T-cell (primary cell): ENCODE data around the gene NPSR1. TPM values are rescaled to one million over a fixed set of nuclear protein-coding genes. Genes with fewer than 3 reads are reported as not detected.

Experiments used
- ATAC-seq, 4 experiments: fragments of 200-7000 bp in 3 of 4; fragments of 150-1000 bp in 1 of 4; cut with Tn5 transposase; replicated peaks in 1 of 4; 1 replicate in 3 of 4; 2 replicates in 1 of 4; pipeline ENCODE4 v1.10.0; 2021; ENCODE audit warnings: moderate library complexity in 3 of 4, mild to moderate bottlenecking in 2 of 4, moderate number of reproducible peaks in 1 of 4
- CTCF ChIA-PET, 2 donors: fragments of 300-600 bp; sonication (Branson Sonifier 250); formaldehyde crosslinking; loops; one replicate each; lab custom pipeline; 2022; ENCODE audit warnings: antibody characterized with exemption in 2 of 2; lab: Charles Lee
- POLR2A ChIA-PET, 2 donors: fragments of 300-600 bp; sonication (Branson Sonifier 250); formaldehyde crosslinking; loops; one replicate each; lab custom pipeline; 2022; ENCODE audit warnings: antibody characterized with exemption in 2 of 2; lab: Charles Lee
- DNase-seq, 35 experiments: peaks; one replicate each; pipeline versions ENCODE4 v3.0.0 to v3.0.0-alpha.2; 2013 to 2023
- H3K27ac ChIP-seq: one replicate; pipeline ENCODE4 v1.5.1; 2013; ENCODE audit warnings: low read length
- H3K27me3 ChIP-seq, 2 experiments: replicated peaks in 1 of 2; 1 replicate in 1 of 2; 2 replicates in 1 of 2; pipeline versions ENCODE4 v1.6.1 to v1.7.0; 2013; ENCODE audit warnings: low read length in 1 of 2, mixed read lengths in 1 of 2; ENCODE audit not compliant: control insufficient read depth in 2 of 2, insufficient read depth in 2 of 2; ENCODE audit errors: extremely low read depth in 1 of 2
- H3K36me3 ChIP-seq, 2 donors: 1 replicate in 1 of 2; 2 replicates in 1 of 2; pipeline versions ENCODE4 v1.6.1 to v1.7.0; 2013; ENCODE audit warnings: low read length in 1 of 2; ENCODE audit not compliant: control insufficient read depth in 2 of 2, insufficient read depth in 1 of 2; ENCODE audit errors: extremely low read depth in 1 of 2
- H3K4me1 ChIP-seq, 2 experiments: 1 replicate in 1 of 2; 2 replicates in 1 of 2; pipeline versions ENCODE4 v1.6.1 to v1.7.0; 2013; ENCODE audit warnings: low read length in 2 of 2, mixed read lengths in 1 of 2; ENCODE audit not compliant: insufficient read depth in 2 of 2, control insufficient read depth in 1 of 2; ENCODE audit errors: extremely low read depth in 1 of 2
- H3K4me3 ChIP-seq, 2 donors: 1 replicate in 1 of 2; 2 replicates in 1 of 2; pipeline versions ENCODE4 v1.5.1 to v1.7.0; 2013; ENCODE audit warnings: mild to moderate bottlenecking in 2 of 2, low read length in 1 of 2, moderate library complexity in 1 of 2; ENCODE audit not compliant: control insufficient read depth in 1 of 2; ENCODE audit errors: extremely low read depth in 1 of 2
- H3K9me3 ChIP-seq: 2 replicates; pipeline ENCODE4 v1.7.0; 2013
- H3K27ac Mint-ChIP-seq, 2 donors: one replicate each; pipeline ENCODE4 v1.8.0; 2020 to 2021; ENCODE audit warnings: mild to moderate bottlenecking in 2 of 2, mixed read lengths in 2 of 2
- H3K27me3 Mint-ChIP-seq, 2 donors: one replicate each; pipeline ENCODE4 v1.8.0; 2021 to 2022; ENCODE audit warnings: mixed read lengths in 2 of 2
- H3K36me3 Mint-ChIP-seq: one replicate; pipeline ENCODE4 v1.8.0; 2021; ENCODE audit warnings: mixed read lengths
- H3K4me1 Mint-ChIP-seq, 3 donors: one replicate each; pipeline ENCODE4 v1.8.0; 2020 to 2022; ENCODE audit warnings: mixed read lengths in 3 of 3, mild to moderate bottlenecking in 1 of 3
- H3K4me3 Mint-ChIP-seq, 3 donors: one replicate each; pipeline ENCODE4 v1.8.0; 2020 to 2022; ENCODE audit warnings: mild to moderate bottlenecking in 3 of 3, mixed read lengths in 3 of 3, moderate library complexity in 3 of 3
- H3K9me3 Mint-ChIP-seq, 3 donors: one replicate each; pipeline ENCODE4 v1.8.0; 2020 to 2022; ENCODE audit warnings: mixed read lengths in 3 of 3
- WGBS: methylation state at CpG from one replicate; pipeline ENCODE4 v1.1.5; 2013; ENCODE audit warnings: missing lambda C conversion rate; ENCODE audit not compliant: insufficient coverage; 5-methylcytosine and 5-hydroxymethylcytosine counted together
- total RNA-seq, 35 experiments: library from RNA in 6 of 35; stranded (reverse) in 6 of 35; fragments of 120-200 nt in 1 of 35; gene quantifications; one replicate each; pipeline versions ENCODE4 v1.2.1 to v1.2.4 and lab custom pipeline; 2013 to 2026

The NPSR1 gene
- total RNA-seq, 5 donors from 2014 or later (not counting 1 experiment from before 2014, with no cell fraction given), result not detected

GRCh38 chr7:34723866-34724490, 66.0 kb downstream of the NPSR1 start:
- Histone ChIP-seq H3K27ac (peak overlapping the region; percentile 1), H3K4me3 (peak overlapping the region in 1 of 2 donors; percentile 1), H3K9me3 (no peaks in the 10 kb centered on the region), H3K27me3 (no peaks in the 10 kb centered on the region), H3K36me3 (no peaks in the 10 kb centered on the region), H3K4me1 (peaks cover 0 to 5% of the 10 kb centered on the region in 2 experiments)
- POLR2A ChIA-PET, result interaction anchor here in 1 of 2 donors (0.5 kb wide), 1 partner anchor 97 kb away, joined by 10 read pairs; no protein-coding TSS in a partner anchor
- CTCF ChIA-PET, result no interaction called here
- WGBS, result no CpG with 5 or more reads among the region's 2 CpGs
- Mint-ChIP-seq H3K27ac (peak overlapping the region; percentile 47 to 80), H3K9me3 (peaks cover 0 to 3% (median 0%) of the 10 kb centered on the region in 3 donors), H3K36me3 (no peaks in the 10 kb centered on the region), H3K27me3 (no peaks in the 10 kb centered on the region), H3K4me1 (peaks cover 25 to 29% (median 26%) of the 10 kb centered on the region in 3 donors), H3K4me3 (peak overlapping the region; percentile 28 to 52 (median 43))
- ATAC-seq, result no peak
- DNase-seq, result no peak

- no peak overlapping the region for H3K27ac ChIP-seq
- no peaks in the 10 kb centered on the region for H3K27me3 Mint-ChIP-seq
- H3K4me1 ChIP-seq, result peaks cover 0 to 3% of the 10 kb centered on the region in 2 experiments
- no peak overlapping the region for H3K4me3 ChIP-seq
- H3K27ac Mint-ChIP-seq, result no peak overlapping the region
- peaks cover 0 to 3% (median 0%) of the 10 kb centered on the region in 3 donors for H3K9me3 Mint-ChIP-seq
- no peaks in the 10 kb centered on the region for H3K9me3 ChIP-seq
- WGBS, result no CpG with 5 or more reads among the region's 1 CpG
- H3K4me1 Mint-ChIP-seq, result peaks cover 22 to 25% (median 25%) of the 10 kb centered on the region in 3 donors
- ChIA-PET POLR2A (interaction anchor here in 1 of 2 donors (0.7 kb wide), 1 partner anchor 326 kb away, joined by 3 read pairs; no protein-coding TSS in a partner anchor), CTCF (no interaction called here)
- no peaks in the 10 kb centered on the region for H3K36me3 ChIP-seq
- no peaks in the 10 kb centered on the region for H3K36me3 Mint-ChIP-seq
- H3K4me3 Mint-ChIP-seq, result no peak overlapping the region
- no peaks in the 10 kb centered on the region for H3K27me3 ChIP-seq
- DNase-seq (no peak), ATAC-seq (no peak)
These were observed 68.2 kb downstream of the NPSR1 start for GRCh38 chr7:34726221-34726620.

- H3K27ac ChIP-seq, result no peak overlapping the region
- H3K4me1 ChIP-seq, result peaks cover 0 to 3% of the 10 kb centered on the region in 2 experiments
- no peak overlapping the region for H3K27ac Mint-ChIP-seq
- H3K4me3 ChIP-seq, result no peak overlapping the region
- no peaks in the 10 kb centered on the region for H3K9me3 ChIP-seq
- H3K36me3 ChIP-seq, result no peaks in the 10 kb centered on the region
- POLR2A ChIA-PET, result no interaction called here
- H3K36me3 Mint-ChIP-seq, result no peaks in the 10 kb centered on the region
- no CpG with 5 or more reads among the region's 2 CpGs for WGBS
- H3K9me3 Mint-ChIP-seq, result peaks cover 0 to 3% (median 0%) of the 10 kb centered on the region in 3 donors
- H3K4me3 Mint-ChIP-seq, result no peak overlapping the region
- H3K27me3 ChIP-seq, result no peaks in the 10 kb centered on the region
- ATAC-seq (no peak), DNase-seq (no peak)
- no peaks in the 10 kb centered on the region for H3K27me3 Mint-ChIP-seq
- H3K4me1 Mint-ChIP-seq, result peaks cover 19 to 22% (median 21%) of the 10 kb centered on the region in 3 donors
- CTCF ChIA-PET, result no interaction called here
These were observed 69.5 kb downstream of the NPSR1 start for GRCh38 chr7:34727464-34727995.

- Mint-ChIP-seq H3K9me3 (peaks cover 0 to 3% (median 0%) of the 10 kb centered on the region in 3 donors), H3K4me3 (no peak overlapping the region), H3K4me1 (peaks cover 12 to 17% (median 16%) of the 10 kb centered on the region in 3 donors), H3K36me3 (no peaks in the 10 kb centered on the region), H3K27me3 (no peaks in the 10 kb centered on the region), H3K27ac (no peak overlapping the region)
- Histone ChIP-seq H3K27ac (no peak overlapping the region), H3K9me3 (no peaks in the 10 kb centered on the region), H3K36me3 (no peaks in the 10 kb centered on the region), H3K27me3 (no peaks in the 10 kb centered on the region), H3K4me3 (no peak overlapping the region), H3K4me1 (peaks cover 0 to 3% of the 10 kb centered on the region in 2 experiments)
- WGBS, result 82% methylated on average over 6 of the region's 7 CpGs
- DNase-seq (no peak), ATAC-seq (no peak)
- CTCF ChIA-PET, result no interaction called here
- POLR2A ChIA-PET, result no interaction called here
These were observed 70.1 kb downstream of the NPSR1 start for GRCh38 chr7:34728156-34728555.

GRCh38 chr7:34734771-34735170, 76.8 kb downstream of the NPSR1 start:
- DNase-seq (no peak), ATAC-seq (no peak)
- 86% methylated on average over 1 of the region's 1 CpG for WGBS
- Mint-ChIP-seq H3K27ac (no peak overlapping the region), H3K4me1 (no peaks in the 10 kb centered on the region), H3K4me3 (no peak overlapping the region), H3K36me3 (no peaks in the 10 kb centered on the region), H3K27me3 (no peaks in the 10 kb centered on the region), H3K9me3 (no peaks in the 10 kb centered on the region)
- Histone ChIP-seq H3K4me1 (no peaks in the 10 kb centered on the region), H3K36me3 (no peaks in the 10 kb centered on the region), H3K4me3 (no peak overlapping the region), H3K9me3 (no peaks in the 10 kb centered on the region), H3K27me3 (no peaks in the 10 kb centered on the region), H3K27ac (no peak overlapping the region)
- POLR2A ChIA-PET, result no interaction called here
- CTCF ChIA-PET, result interaction anchor here in 1 of 2 donors (0.6 kb wide), 1 partner anchor 302 kb away, joined by 5 read pairs; the partner anchor contains the start of gene DPY19L1

GRCh38 chr7:34735526-34735925, 77.5 kb downstream of the NPSR1 start:
- no peak overlapping the region for H3K4me3 ChIP-seq
- ChIA-PET POLR2A (no interaction called here), CTCF (no interaction called here)
- H3K27me3 ChIP-seq, result peaks cover 0 to 3% of the 10 kb centered on the region in 2 experiments
- no peak overlapping the region for H3K27ac ChIP-seq
- H3K4me1 ChIP-seq, result no peaks in the 10 kb centered on the region
- H3K9me3 Mint-ChIP-seq, result no peaks in the 10 kb centered on the region
- no peak for DNase-seq
- no peak overlapping the region for H3K4me3 Mint-ChIP-seq
- no peak overlapping the region for H3K27ac Mint-ChIP-seq
- H3K9me3 ChIP-seq, result no peaks in the 10 kb centered on the region
- H3K27me3 Mint-ChIP-seq, result no peaks in the 10 kb centered on the region
- no peaks in the 10 kb centered on the region for H3K4me1 Mint-ChIP-seq
- H3K36me3 ChIP-seq, result no peaks in the 10 kb centered on the region
- H3K36me3 Mint-ChIP-seq, result no peaks in the 10 kb centered on the region
- ATAC-seq, result no peak
- no CpG with 5 or more reads among the region's 2 CpGs for WGBS
